K562 (cell line): ENCODE data around the gene HOXA1. TPM values are rescaled to one million over a fixed set of nuclear protein-coding genes. Genes with fewer than 3 reads are reported as not detected.

Experiments used
- ATAC-seq: fragments of 200-7000 bp; cut with Tn5 transposase; 3 replicates; pipeline ENCODE4 v1.9.1; 2020; ENCODE audit warnings: moderate library complexity
- BruUV-seq: library from RNA; stranded (reverse); fragments of 400-500 nt; replicated peaks from 2 replicates; lab custom pipeline; 2021; lab: Mats Ljungman, UMichigan
- CTCF ChIA-PET: fragments of 300-600 bp; formaldehyde crosslinking; extraction: SDS; loops from one replicate; lab custom pipeline; 2021; ENCODE audit warnings: low intra/inter-chr PET ratio; lab: Yijun Ruan, JAX
- POLR2A ChIA-PET: fragments of 300-600, 350-650 bp; sonication (Branson Sonifier 250); formaldehyde crosslinking; extraction: SDS; loops from one replicate; lab custom pipeline; 2021; ENCODE audit warnings: antibody characterized with exemption, inconsistent platforms; lab: Yijun Ruan, JAX
- DNase-seq, 4 experiments: peaks; one replicate each; pipeline versions ENCODE4 v3.0.0 to v3.0.0-alpha.2; 2011 to 2018; ENCODE audit warnings: low spot score in 3 of 4, mixed read lengths in 3 of 4; ENCODE audit errors: extremely low read depth in 1 of 4
- FAIRE-seq: peaks from 2 replicates; lab custom pipeline; 2011; peaks lifted over from hg19 to GRCh38; lab: Jason Lieb, UNC
- H2AFZ ChIP-seq: 2 replicates; pipeline ENCODE4 v1.6.0; 2011; ENCODE audit warnings: low read depth, low read length, control low read depth, inconsistent platforms
- H3K27ac ChIP-seq: fragments of 200-600 bp; 3 replicates; pipeline ENCODE4 v1.8.0; 2011; ENCODE audit warnings: low read depth, mild to moderate bottlenecking, control low read depth, inconsistent platforms, low read length, moderate library complexity, mixed read lengths; ENCODE audit errors: extremely low read depth
- H3K27me3 ChIP-seq, 2 experiments: fragments of 300-600 bp in 1 of 2; 2 replicates in 1 of 2; 3 replicates in 1 of 2; pipeline versions ENCODE4 v1.6.0 to v1.8.0; 2011; ENCODE audit warnings: inconsistent platforms in 2 of 2, low read length in 2 of 2, mild to moderate bottlenecking in 1 of 2, mixed read lengths in 1 of 2, moderate library complexity in 1 of 2; ENCODE audit not compliant: control insufficient read depth in 2 of 2, insufficient read depth in 2 of 2
- H3K36me3 ChIP-seq: fragments of 300-600 bp; 3 replicates; pipeline ENCODE4 v1.8.0; 2011; ENCODE audit warnings: mild to moderate bottlenecking, low read length, inconsistent platforms; ENCODE audit not compliant: control insufficient read depth, insufficient read depth
- H3K4me1 ChIP-seq, 2 experiments: fragments of 200-600 bp in 1 of 2; replicated peaks in 1 of 2; 2 replicates in 1 of 2; 3 replicates in 1 of 2; pipeline versions ENCODE4 v1.5.1 to v1.8.0; 2011; ENCODE audit warnings: inconsistent platforms in 2 of 2, low read length in 2 of 2, mild to moderate bottlenecking in 1 of 2, mixed read lengths in 1 of 2, moderate library complexity in 1 of 2; ENCODE audit not compliant: control insufficient read depth in 2 of 2, insufficient read depth in 2 of 2
- H3K4me2 ChIP-seq: 2 replicates; pipeline ENCODE4 v1.6.1; 2011; ENCODE audit warnings: low read length, control low read depth, inconsistent platforms, mixed read lengths; ENCODE audit not compliant: insufficient read depth
- H3K4me3 ChIP-seq: fragments of 200-600 bp; sonication (generic), shearing (Covaris generic); 2 replicates; pipeline ENCODE4 v1.5.1; 2016; ENCODE audit warnings: control low read depth, inconsistent platforms
- H3K79me2 ChIP-seq: fragments of 200-600 bp; 3 replicates; pipeline ENCODE4 v1.8.0; 2011; ENCODE audit warnings: low read length, inconsistent platforms; ENCODE audit not compliant: control insufficient read depth, insufficient read depth
- H3K9ac ChIP-seq, 2 experiments: 2 replicates each; pipeline versions ENCODE4 v1.6.0 to v1.6.1; 2011; ENCODE audit warnings: low read depth in 2 of 2, low read length in 2 of 2, control low read depth in 1 of 2, inconsistent platforms in 1 of 2, mild to moderate bottlenecking in 1 of 2, mixed read lengths in 1 of 2; ENCODE audit not compliant: insufficient read depth in 1 of 2
- H3K9me1 ChIP-seq: one replicate; pipeline ENCODE4 v1.6.0; 2011; ENCODE audit warnings: inconsistent platforms, mild to moderate bottlenecking, low read length, moderate library complexity; ENCODE audit not compliant: control insufficient read depth, insufficient read depth
- H3K9me3 ChIP-seq: replicated peaks from 2 replicates; pipeline ENCODE4 v1.5.1; 2011; ENCODE audit warnings: low read depth, low read length, inconsistent platforms; ENCODE audit not compliant: control insufficient read depth, insufficient read depth
- H4K20me1 ChIP-seq: replicated peaks from 2 replicates; pipeline ENCODE4 v1.6.1; 2011; ENCODE audit warnings: low read length, inconsistent platforms, mixed read lengths; ENCODE audit not compliant: control insufficient read depth, insufficient read depth
- MEIS2 ChIP-seq: fragments of 450-650 bp; IDR thresholded peaks from 2 replicates; pipeline ENCODE4 v1.6.1; 2014; ENCODE audit warnings: mild to moderate bottlenecking; ENCODE audit not compliant: partially characterized antibody
- NFE2L1 ChIP-seq: fragments of 450-650 bp; IDR thresholded peaks from 2 replicates; pipeline ENCODE4 v1.6.1; 2016; ENCODE audit warnings: missing genetic modification characterization, low read depth, mild to moderate bottlenecking, missing compliant biosample characterization, moderate library complexity, borderline replicate concordance
- PBX2 ChIP-seq, 2 experiments: IDR thresholded peaks in 1 of 2; conservative IDR thresholded peaks in 1 of 2; 2 replicates each; pipeline ENCODE4 v1.6.1; 2016; ENCODE audit warnings: low read depth in 2 of 2, mild to moderate bottlenecking in 1 of 2, missing compliant biosample characterization in 1 of 2, missing genetic modification characterization in 1 of 2, moderate library complexity in 1 of 2
- TFE3 ChIP-seq: fragments of 450-650 bp; formaldehyde crosslinking; IDR thresholded peaks from 2 replicates; pipeline ENCODE4 v1.4.0; 2020; ENCODE audit warnings: mild to moderate bottlenecking, mixed read lengths
- ZNF512 ChIP-seq: IDR thresholded peaks from 2 replicates; pipeline ENCODE4 v1.6.1; 2016; ENCODE audit warnings: missing genetic modification characterization, missing compliant biosample characterization
- ZNF655 ChIP-seq: fragments of 250-450 bp; sonication (Bioruptor Pico); IDR thresholded peaks from 2 replicates; pipeline ENCODE4 v1.5.0; 2021
- WGBS: fragments of 100-300 bp; shearing (Covaris generic); methylation state at CpG from one replicate; pipeline ENCODE4 v1.1.6; 2016; ENCODE audit warnings: low coverage, mixed read lengths; ENCODE audit not compliant: insufficient coverage; ENCODE audit errors: missing lambda C conversion rate; 5-methylcytosine and 5-hydroxymethylcytosine counted together
- in situ Hi-C: fragments of 300-500 bp; cut with MboI; formaldehyde crosslinking; loops from 4 replicates; pipeline ENCODE4 v1.15.0; 2018; ENCODE audit warnings: inconsistent platforms, mixed read lengths
- intact Hi-C: fragments of 100-400 bp; cut with micrococcal nuclease; formaldehyde crosslinking; loops from 2 replicates; pipeline ENCODE4 v1.14.2; 2022
- polyA plus RNA-seq, 8 experiments: library from polyadenylated mRNA; depleted of rRNA in 4 of 8; stranded (reverse) in 5 of 8; unstranded in 3 of 8; fragments of >200 nt; fragmentation: Nextera tagmentation in 2 of 8; fragmentation: Illumina TruSeq in 1 of 8; extraction: Ambion mirVana in 2 of 8; extraction: Trizol in 1 of 8; gene quantifications; 2 replicates each; pipeline versions ENCODE4 v1.2.1 to v1.2.3, GENCODE V29; 2011 to 2014; ENCODE audit warnings: inconsistent platforms in 1 of 8, missing spikeins in 1 of 8
- total RNA-seq, 7 experiments: library from RNA; depleted of rRNA in 6 of 7; stranded (reverse); fragments of >200 nt in 6 of 7; fragmentation: Illumina TruSeq in 2 of 7; extraction: Trizol in 2 of 7; gene quantifications; 2 replicates each; pipeline versions ENCODE4 v1.2.1 to v1.2.3, GENCODE V29; 2011 to 2021; ENCODE audit warnings: low replicate concordance in 1 of 7

HOXA1 gene
- total and polyA plus RNA-seq, 9 of the 15 experiments (the other 6 are each of a cell fraction or from before 2014, with no cell fraction given): 0.03 to 0.63 (median 0.09) TPM; not detected in 4

GRCh38 chr7:27102581-27103442 is 7.0 kb upstream of the HOXA1 start, which contains the start of gene HOXA2:
Gene HOXA2, minus strand, starts transcription at chr7:27102683. Its CDS starts 183 bp downstream, at chr7:27102500.
- CTCF ChIA-PET: no interaction called here
- H3K4me2 ChIP-seq: no peak within 1 kb of the TSS
- ATAC-seq: no peak

More at GRCh38 chr7:27102581-27103442, 7.0 kb upstream of the HOXA1 start, which contains the start of gene HOXA2:
- DNase-seq: no peak
- no TSS peak for BruUV-seq
- Histone ChIP-seq H3K9ac (no peak within 1 kb of the TSS), H3K27ac (no peak within 1 kb of the TSS), H3K79me2 (no peaks in the 10 kb centered on the region), H3K4me1 (peaks cover 0 to 6% of the 10 kb centered on the region in 2 experiments; a peak in 1 of 5 replicates), H2AFZ (no peak within 1 kb of the TSS), H3K9me3 (no peaks in the 10 kb centered on the region), H3K36me3 (no peaks in the 10 kb centered on the region), H3K27me3 (peaks cover 73 to 75% of the 10 kb centered on the region in 2 experiments), H3K9me1 (no peaks in the 10 kb centered on the region), H3K4me3 (no peak within 1 kb of the TSS), H4K20me1 (no peaks in the 10 kb centered on the region)
- intact Hi-C loops: no loop called here
- POLR2A ChIA-PET: no interaction called here
- peak; percentile 60 for TF ChIP-seq ZNF512 (tag)
- TF ChIP-seq TFE3: peak; percentile 31
- peak; percentile 29 for TF ChIP-seq MEIS2
- no peak for TF ChIP-seq NFE2L1
- no peak for TF ChIP-seq ZNF655 (CRISPR knock-in tag)
- no peak for TF ChIP-seq PBX2 (CRISPR knock-in tag; IDR thresholded peaks at IDR 0.05; ENCODE audit: low read depth)
- TF ChIP-seq PBX2 (tag; conservative IDR thresholded peaks at IDR 0.05; ENCODE audit: low read depth): peak; percentile 60; the same call in 1 of the 2 replicates
- in situ Hi-C loops: no loop called here
- no peak for FAIRE-seq
- WGBS: 9% methylated on average over 26 of the region's 29 CpGs
